Neural progenitor cell (in vitro differentiated cells): ENCODE measurements around the gene ZNF488. TPM values are rescaled to one million over a fixed set of nuclear protein-coding genes. Genes with fewer than 3 reads are reported as not detected.

ENCODE experiments used
- DNase-seq: peaks from one replicate; pipeline ENCODE4 v3.0.0-alpha.2; 2016; ENCODE audit warnings: low spot score
- H2AFZ ChIP-seq: fragments of 200-600 bp; sonication (generic); replicated peaks from 2 replicates; pipeline ENCODE4 v1.6.1; 2016; ENCODE audit warnings: antibody characterized with exemption
- H3F3A ChIP-seq: fragments of 200-600 bp; sonication (generic); 2 replicates; pipeline ENCODE4 v1.6.1; 2016; ENCODE audit warnings: antibody characterized with exemption, low read depth
- H3K27ac ChIP-seq: fragments of 200-600 bp; sonication (generic); 2 replicates; pipeline ENCODE4 v1.5.1; 2016; ENCODE audit warnings: mild to moderate bottlenecking
- H3K27me3 ChIP-seq: fragments of 200-600 bp; sonication (generic); 2 replicates; pipeline ENCODE4 v1.6.1; 2016; ENCODE audit warnings: mild to moderate bottlenecking, moderate library complexity
- H3K36me3 ChIP-seq: fragments of 200-600 bp; sonication (generic); 2 replicates; pipeline ENCODE4 v1.5.1; 2016
- H3K4me1 ChIP-seq: fragments of 200-600 bp; sonication (generic); 2 replicates; pipeline ENCODE4 v1.6.1; 2016; ENCODE audit warnings: mixed run types
- H3K4me2 ChIP-seq: fragments of 200-600 bp; sonication (generic); 2 replicates; pipeline ENCODE4 v1.6.1; 2016
- H3K4me3 ChIP-seq: fragments of 200-600 bp; sonication (generic); 2 replicates; pipeline ENCODE4 v1.5.1; 2016
- H3K79me2 ChIP-seq: fragments of 200-600 bp; sonication (generic); 2 replicates; pipeline ENCODE4 v1.6.1; 2016; ENCODE audit warnings: low read depth
- H3K9ac ChIP-seq: fragments of 200-600 bp; sonication (generic); 2 replicates; pipeline ENCODE4 v1.6.1; 2016
- H3K9me3 ChIP-seq: fragments of 200-600 bp; sonication (generic); 2 replicates; pipeline ENCODE4 v1.5.1; 2016; ENCODE audit warnings: low read depth
- H4K20me1 ChIP-seq: fragments of 200-600 bp; sonication (generic); 2 replicates; pipeline ENCODE4 v1.6.1; 2016; ENCODE audit warnings: low read depth
- H3K27ac Mint-ChIP-seq: 3 replicates; pipeline ENCODE4 v1.8.0; 2021; ENCODE audit warnings: mixed read lengths
- H3K27me3 Mint-ChIP-seq: 2 replicates; pipeline ENCODE4 v1.8.0; 2022; ENCODE audit warnings: low read depth, mild to moderate bottlenecking, inconsistent platforms, moderate library complexity, mixed read lengths; ENCODE audit not compliant: insufficient read depth
- H3K36me3 Mint-ChIP-seq: 3 replicates; pipeline ENCODE4 v1.8.0; 2021; ENCODE audit warnings: mixed read lengths
- H3K4me1 Mint-ChIP-seq: 3 replicates; pipeline ENCODE4 v1.8.0; 2021; ENCODE audit warnings: mixed read lengths
- H3K4me3 Mint-ChIP-seq: 3 replicates; pipeline ENCODE4 v1.8.0; 2021; ENCODE audit warnings: mild to moderate bottlenecking, moderate library complexity, mixed read lengths
- H3K9me3 Mint-ChIP-seq: 3 replicates; pipeline ENCODE4 v1.8.0; 2020; ENCODE audit warnings: mixed read lengths
- EZH2 ChIP-seq: fragments of 200-600 bp; sonication (generic); IDR thresholded peaks from 2 replicates; pipeline ENCODE4 v1.6.1; 2017; ENCODE audit warnings: antibody characterized with exemption, mild to moderate bottlenecking, moderate library complexity
- EZH2phosphoT487 ChIP-seq: fragments of 200-600 bp; sonication (generic); IDR thresholded peaks from 2 replicates; pipeline ENCODE4 v1.6.1; 2017; ENCODE audit warnings: antibody characterized with exemption
- total RNA-seq: library from RNA; depleted of rRNA; stranded (reverse); fragments of >200 nt; gene quantifications from 2 replicates; pipeline ENCODE4 v1.2.3, GENCODE V29; 2015; ENCODE audit warnings: low replicate concordance
- TF ChIP-seq, protein P1 (sequence below): fragments of 200-600 bp; sonication (generic); IDR thresholded peaks from 2 replicates; pipeline ENCODE4 v1.5.1; 2017; ENCODE audit warnings: antibody characterized with exemption, mild to moderate bottlenecking

The ZNF488 gene
- total RNA-seq, 1 donor from 2014 or later = not detected

DNA sequence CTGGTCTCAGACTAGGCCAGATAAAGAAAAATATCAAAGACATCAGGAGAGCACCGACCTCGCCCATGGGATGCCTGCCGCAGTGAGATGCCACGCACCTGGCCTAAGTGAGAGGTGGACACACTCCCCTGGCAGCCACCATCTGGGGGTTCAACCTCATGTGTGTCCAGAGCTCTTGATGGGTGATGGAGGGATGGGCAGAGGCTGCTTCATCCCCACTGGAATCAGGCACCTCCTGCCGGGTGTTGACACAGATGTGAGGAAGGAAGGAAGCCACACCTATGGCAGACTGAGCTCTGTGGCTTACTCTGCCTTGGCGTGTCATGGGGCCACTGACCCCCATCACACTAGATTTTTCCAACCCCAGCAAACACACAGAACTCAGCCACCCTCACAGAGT, 11.4 kb downstream of the ZNF488 start:
- Mint-ChIP-seq H3K27ac (no peak overlapping the region), H3K4me3 (no peak overlapping the region), H3K36me3 (no peaks in the 10 kb centered on the region), H3K27me3 (peaks cover 9% of the 10 kb centered on the region), H3K9me3 (no peaks in the 10 kb centered on the region), H3K4me1 (peaks cover 5% of the 10 kb centered on the region)
- Histone ChIP-seq H3K79me2 (no peaks in the 10 kb centered on the region), H3K4me1 (no peaks in the 10 kb centered on the region), H4K20me1 (no peaks in the 10 kb centered on the region), H2AFZ (no peak overlapping the region), H3F3A (no peaks in the 10 kb centered on the region), H3K9me3 (no peaks in the 10 kb centered on the region), H3K27ac (no peak overlapping the region), H3K4me3 (no peak overlapping the region), H3K36me3 (no peaks in the 10 kb centered on the region), H3K9ac (no peak overlapping the region), H3K4me2 (no peak overlapping the region), H3K27me3 (no peaks in the 10 kb centered on the region)
- TF ChIP-seq, protein P1, sequence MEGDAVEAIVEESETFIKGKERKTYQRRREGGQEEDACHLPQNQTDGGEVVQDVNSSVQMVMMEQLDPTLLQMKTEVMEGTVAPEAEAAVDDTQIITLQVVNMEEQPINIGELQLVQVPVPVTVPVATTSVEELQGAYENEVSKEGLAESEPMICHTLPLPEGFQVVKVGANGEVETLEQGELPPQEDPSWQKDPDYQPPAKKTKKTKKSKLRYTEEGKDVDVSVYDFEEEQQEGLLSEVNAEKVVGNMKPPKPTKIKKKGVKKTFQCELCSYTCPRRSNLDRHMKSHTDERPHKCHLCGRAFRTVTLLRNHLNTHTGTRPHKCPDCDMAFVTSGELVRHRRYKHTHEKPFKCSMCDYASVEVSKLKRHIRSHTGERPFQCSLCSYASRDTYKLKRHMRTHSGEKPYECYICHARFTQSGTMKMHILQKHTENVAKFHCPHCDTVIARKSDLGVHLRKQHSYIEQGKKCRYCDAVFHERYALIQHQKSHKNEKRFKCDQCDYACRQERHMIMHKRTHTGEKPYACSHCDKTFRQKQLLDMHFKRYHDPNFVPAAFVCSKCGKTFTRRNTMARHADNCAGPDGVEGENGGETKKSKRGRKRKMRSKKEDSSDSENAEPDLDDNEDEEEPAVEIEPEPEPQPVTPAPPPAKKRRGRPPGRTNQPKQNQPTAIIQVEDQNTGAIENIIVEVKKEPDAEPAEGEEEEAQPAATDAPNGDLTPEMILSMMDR = no peak
- TF ChIP-seq EZH2 (no peak), EZH2phosphoT487 (no peak)
- DNase-seq = no peak

DNA sequence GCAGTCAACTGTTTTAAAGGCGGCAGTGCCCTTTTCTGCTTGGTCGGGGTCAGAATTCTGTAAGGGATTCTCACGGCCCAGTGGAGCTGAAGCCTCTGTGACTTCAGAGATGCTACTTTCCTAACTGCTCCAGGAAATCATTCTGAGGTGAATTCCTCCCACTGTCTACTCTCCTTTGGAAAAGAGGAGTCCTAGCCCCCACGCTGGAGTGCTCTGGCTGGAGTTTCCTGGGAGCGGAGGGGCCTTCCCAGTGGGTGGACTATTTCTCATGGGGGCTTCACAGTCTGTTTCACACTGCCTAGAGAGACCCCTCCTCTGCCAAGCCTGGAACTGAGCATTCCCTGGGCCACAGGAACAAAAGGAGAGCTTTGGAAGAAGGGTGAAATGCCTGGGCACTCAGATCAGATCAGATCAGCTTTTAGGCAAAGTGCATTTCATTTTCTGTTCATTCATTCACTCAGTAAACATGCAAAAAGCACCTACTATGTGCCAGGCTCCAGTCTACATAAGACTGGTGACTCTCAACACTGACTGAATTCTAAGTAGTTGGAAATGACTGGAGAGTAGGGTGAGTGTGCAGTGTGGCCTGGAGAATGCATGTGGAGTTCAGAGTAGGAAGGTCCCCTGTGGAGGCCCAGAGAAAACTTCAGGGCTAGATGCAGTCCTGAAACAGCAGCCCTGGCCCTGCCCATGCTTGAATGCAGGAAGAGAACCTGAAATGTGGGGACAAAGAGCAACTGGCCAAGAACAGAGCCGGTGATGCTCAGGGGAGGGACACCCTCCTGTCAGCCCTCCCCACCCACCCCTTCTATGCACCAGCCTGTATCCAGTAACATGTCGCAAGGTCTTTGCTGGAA, 12.2 kb downstream of the ZNF488 start:
- no peak overlapping the region for H3K9ac ChIP-seq
- H3K4me3 Mint-ChIP-seq = no peak overlapping the region
- H3K36me3 ChIP-seq = no peaks in the 10 kb centered on the region
- no peaks in the 10 kb centered on the region for H3F3A ChIP-seq
- no peaks in the 10 kb centered on the region for H3K9me3 ChIP-seq
- H2AFZ ChIP-seq = no peak overlapping the region
- no peaks in the 10 kb centered on the region for H3K27me3 ChIP-seq
- no peaks in the 10 kb centered on the region for H3K4me1 ChIP-seq
- H3K36me3 Mint-ChIP-seq = no peaks in the 10 kb centered on the region
- H3K27ac ChIP-seq = no peak overlapping the region
- H3K79me2 ChIP-seq = no peaks in the 10 kb centered on the region
- no peak overlapping the region for H3K27ac Mint-ChIP-seq
- peaks cover 5% of the 10 kb centered on the region for H3K4me1 Mint-ChIP-seq
- TF ChIP-seq EZH2 (no peak), EZH2phosphoT487 (no peak)
- TF ChIP-seq, protein P1 = no peak
- H3K27me3 Mint-ChIP-seq = peaks cover 4% of the 10 kb centered on the region
- H3K4me3 ChIP-seq = no peak overlapping the region
- peaks cover 1% of the 10 kb centered on the region for H3K9me3 Mint-ChIP-seq
- no peak overlapping the region for H3K4me2 ChIP-seq
- DNase-seq = no peak
- H4K20me1 ChIP-seq = no peaks in the 10 kb centered on the region

DNA sequence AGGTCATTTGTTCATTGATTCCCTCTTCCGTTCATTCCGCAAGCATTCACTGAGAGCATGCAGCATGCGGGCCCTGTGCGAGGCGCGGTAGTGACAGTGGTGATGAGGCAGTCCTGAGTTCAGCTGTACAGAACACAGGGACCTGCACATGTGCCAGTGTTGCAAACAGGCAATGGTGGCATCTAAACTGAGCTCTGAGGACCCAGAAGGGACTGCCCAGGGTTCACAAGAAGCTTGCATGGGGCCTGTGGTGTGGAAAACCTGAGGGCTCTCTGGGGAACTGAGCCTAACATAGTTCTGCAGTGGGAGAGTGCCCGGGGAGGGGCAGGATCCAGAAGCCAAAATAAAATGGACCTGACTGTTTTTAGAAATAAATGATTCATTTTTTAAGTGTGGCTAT, 13.2 kb downstream of the ZNF488 start:
- Histone ChIP-seq H3K27ac (no peak overlapping the region), H3K4me2 (no peak overlapping the region), H3K4me3 (no peak overlapping the region), H3K36me3 (no peaks in the 10 kb centered on the region), H3F3A (no peaks in the 10 kb centered on the region), H3K9me3 (no peaks in the 10 kb centered on the region), H2AFZ (no peak overlapping the region), H3K79me2 (no peaks in the 10 kb centered on the region), H3K9ac (no peak overlapping the region), H3K27me3 (no peaks in the 10 kb centered on the region), H4K20me1 (no peaks in the 10 kb centered on the region), H3K4me1 (no peaks in the 10 kb centered on the region)
- Mint-ChIP-seq H3K36me3 (no peaks in the 10 kb centered on the region), H3K27ac (no peak overlapping the region), H3K4me1 (peaks cover 5% of the 10 kb centered on the region), H3K27me3 (peaks cover 4% of the 10 kb centered on the region), H3K9me3 (peaks cover 2% of the 10 kb centered on the region), H3K4me3 (no peak overlapping the region)
- DNase-seq = no peak
- TF ChIP-seq EZH2phosphoT487 = no peak
- TF ChIP-seq, protein P1 = no peak
- TF ChIP-seq EZH2 = no peak
